ENCODE results near the gene HERPUD1. TPM values are rescaled to one million over a fixed set of nuclear protein-coding genes. Genes with fewer than 3 reads are reported as not detected.

HERPUD1 gene
- total and polyA plus RNA-seq, 2 of the 13 experiments (the other 11 are each of a cell fraction or from before 2014, with no cell fraction given) = 96.2 to 323 TPM

DNA sequence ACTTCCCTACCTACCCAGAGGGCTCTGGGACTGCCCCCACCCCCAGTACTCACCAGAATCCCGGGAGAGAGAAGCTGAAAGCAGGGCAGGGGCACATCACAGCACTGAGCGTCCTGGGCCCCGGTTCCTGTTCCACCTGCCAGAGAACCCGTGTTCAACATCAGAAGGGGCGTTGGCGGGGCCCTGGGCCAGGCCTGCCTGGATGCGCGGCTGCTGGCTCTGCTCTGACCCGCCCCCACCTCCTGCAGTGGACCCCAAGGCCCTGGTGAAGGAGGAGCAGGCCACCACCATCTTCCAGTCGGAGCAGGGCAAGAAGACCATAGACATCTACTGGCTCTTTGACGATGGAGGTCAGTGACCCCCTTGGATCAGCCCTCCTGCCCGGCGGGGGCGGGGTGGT lies 39.2 kb upstream of the HERPUD1 start:
- H3K4me1 ChIP-seq (ENCODE audit: insufficient read depth, low read length) = peaks cover 6% of the 10 kb centered on the region; the same call in 1 of the 2 replicates
- no peaks in the 10 kb centered on the region for H3K9me3 ChIP-seq (ENCODE audit: low read length)
- H3K4me3 ChIP-seq (replicated peaks in 1 of 3; ENCODE audit: insufficient read depth in 1 of 3, low read depth in 2 of 3, low read length in 3 of 3) = no peak overlapping the region
- no peak overlapping the region for H3K9ac ChIP-seq (ENCODE audit: insufficient read depth, low read depth, low read length)
- H3K27ac ChIP-seq (ENCODE audit: extremely low read length, insufficient read depth, low read length) = no peak overlapping the region
- no peak for TF ChIP-seq ZNF44 (CRISPR knock-in tag; IDR thresholded peaks at IDR 0.05)
- TF ChIP-seq ZNF615 (CRISPR knock-in tag; IDR thresholded peaks at IDR 0.05; ENCODE audit: borderline replicate concordance) = no peak
- TF ChIP-seq HOXA3 (CRISPR knock-in tag; IDR thresholded peaks at IDR 0.05) = no peak
- TF ChIP-seq TEAD3 (CRISPR knock-in tag; optimal IDR thresholded peaks at IDR 0.05; ENCODE audit: borderline replicate concordance) = no peak
- no peak for TF ChIP-seq ATF1 (CRISPR knock-in tag; IDR thresholded peaks at IDR 0.05)
- TF ChIP-seq, protein P1, sequence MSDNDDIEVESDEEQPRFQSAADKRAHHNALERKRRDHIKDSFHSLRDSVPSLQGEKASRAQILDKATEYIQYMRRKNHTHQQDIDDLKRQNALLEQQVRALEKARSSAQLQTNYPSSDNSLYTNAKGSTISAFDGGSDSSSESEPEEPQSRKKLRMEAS (IDR thresholded peaks at IDR 0.05) = no peak
- TF ChIP-seq HNF4A (CRISPR knock-in tag; IDR thresholded peaks at IDR 0.05) = no peak
- no peak for TF ChIP-seq PCBP2 (optimal IDR thresholded peaks at IDR 0.05; ENCODE audit: low read depth, low read length, poor library complexity, severe bottlenecking)
- TF ChIP-seq, protein P2, sequence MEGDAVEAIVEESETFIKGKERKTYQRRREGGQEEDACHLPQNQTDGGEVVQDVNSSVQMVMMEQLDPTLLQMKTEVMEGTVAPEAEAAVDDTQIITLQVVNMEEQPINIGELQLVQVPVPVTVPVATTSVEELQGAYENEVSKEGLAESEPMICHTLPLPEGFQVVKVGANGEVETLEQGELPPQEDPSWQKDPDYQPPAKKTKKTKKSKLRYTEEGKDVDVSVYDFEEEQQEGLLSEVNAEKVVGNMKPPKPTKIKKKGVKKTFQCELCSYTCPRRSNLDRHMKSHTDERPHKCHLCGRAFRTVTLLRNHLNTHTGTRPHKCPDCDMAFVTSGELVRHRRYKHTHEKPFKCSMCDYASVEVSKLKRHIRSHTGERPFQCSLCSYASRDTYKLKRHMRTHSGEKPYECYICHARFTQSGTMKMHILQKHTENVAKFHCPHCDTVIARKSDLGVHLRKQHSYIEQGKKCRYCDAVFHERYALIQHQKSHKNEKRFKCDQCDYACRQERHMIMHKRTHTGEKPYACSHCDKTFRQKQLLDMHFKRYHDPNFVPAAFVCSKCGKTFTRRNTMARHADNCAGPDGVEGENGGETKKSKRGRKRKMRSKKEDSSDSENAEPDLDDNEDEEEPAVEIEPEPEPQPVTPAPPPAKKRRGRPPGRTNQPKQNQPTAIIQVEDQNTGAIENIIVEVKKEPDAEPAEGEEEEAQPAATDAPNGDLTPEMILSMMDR (CRISPR knock-in tag; IDR thresholded peaks at IDR 0.05) = no peak
- TF ChIP-seq, protein P3, sequence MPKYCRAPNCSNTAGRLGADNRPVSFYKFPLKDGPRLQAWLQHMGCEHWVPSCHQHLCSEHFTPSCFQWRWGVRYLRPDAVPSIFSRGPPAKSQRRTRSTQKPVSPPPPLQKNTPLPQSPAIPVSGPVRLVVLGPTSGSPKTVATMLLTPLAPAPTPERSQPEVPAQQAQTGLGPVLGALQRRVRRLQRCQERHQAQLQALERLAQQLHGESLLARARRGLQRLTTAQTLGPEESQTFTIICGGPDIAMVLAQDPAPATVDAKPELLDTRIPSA (CRISPR knock-in tag; IDR thresholded peaks at IDR 0.05; ENCODE audit: borderline replicate concordance) = no peak
- TF ChIP-seq, protein P4, sequence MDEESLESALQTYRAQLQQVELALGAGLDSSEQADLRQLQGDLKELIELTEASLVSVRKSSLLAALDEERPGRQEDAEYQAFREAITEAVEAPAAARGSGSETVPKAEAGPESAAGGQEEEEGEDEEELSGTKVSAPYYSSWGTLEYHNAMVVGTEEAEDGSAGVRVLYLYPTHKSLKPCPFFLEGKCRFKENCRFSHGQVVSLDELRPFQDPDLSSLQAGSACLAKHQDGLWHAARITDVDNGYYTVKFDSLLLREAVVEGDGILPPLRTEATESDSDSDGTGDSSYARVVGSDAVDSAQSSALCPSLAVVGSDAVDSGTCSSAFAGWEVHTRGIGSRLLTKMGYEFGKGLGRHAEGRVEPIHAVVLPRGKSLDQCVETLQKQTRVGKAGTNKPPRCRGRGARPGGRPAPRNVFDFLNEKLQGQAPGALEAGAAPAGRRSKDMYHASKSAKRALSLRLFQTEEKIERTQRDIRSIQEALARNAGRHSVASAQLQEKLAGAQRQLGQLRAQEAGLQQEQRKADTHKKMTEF (CRISPR knock-in tag; IDR thresholded peaks at IDR 0.05) = no peak
- TF ChIP-seq CC2D1A (CRISPR knock-in tag; IDR thresholded peaks at IDR 0.05) = no peak
- no peak for TF ChIP-seq ZNF558 (CRISPR knock-in tag; IDR thresholded peaks at IDR 0.05; ENCODE audit: borderline replicate concordance)
- TF ChIP-seq, protein P5, sequence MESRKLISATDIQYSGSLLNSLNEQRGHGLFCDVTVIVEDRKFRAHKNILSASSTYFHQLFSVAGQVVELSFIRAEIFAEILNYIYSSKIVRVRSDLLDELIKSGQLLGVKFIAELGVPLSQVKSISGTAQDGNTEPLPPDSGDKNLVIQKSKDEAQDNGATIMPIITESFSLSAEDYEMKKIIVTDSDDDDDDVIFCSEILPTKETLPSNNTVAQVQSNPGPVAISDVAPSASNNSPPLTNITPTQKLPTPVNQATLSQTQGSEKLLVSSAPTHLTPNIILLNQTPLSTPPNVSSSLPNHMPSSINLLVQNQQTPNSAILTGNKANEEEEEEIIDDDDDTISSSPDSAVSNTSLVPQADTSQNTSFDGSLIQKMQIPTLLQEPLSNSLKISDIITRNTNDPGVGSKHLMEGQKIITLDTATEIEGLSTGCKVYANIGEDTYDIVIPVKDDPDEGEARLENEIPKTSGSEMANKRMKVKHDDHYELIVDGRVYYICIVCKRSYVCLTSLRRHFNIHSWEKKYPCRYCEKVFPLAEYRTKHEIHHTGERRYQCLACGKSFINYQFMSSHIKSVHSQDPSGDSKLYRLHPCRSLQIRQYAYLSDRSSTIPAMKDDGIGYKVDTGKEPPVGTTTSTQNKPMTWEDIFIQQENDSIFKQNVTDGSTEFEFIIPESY (CRISPR knock-in tag; IDR thresholded peaks at IDR 0.05) = no peak
- no peak for TF ChIP-seq ISX (CRISPR knock-in tag; conservative IDR thresholded peaks at IDR 0.05)
- no peak for TF ChIP-seq YEATS2 (CRISPR knock-in tag; IDR thresholded peaks at IDR 0.05; ENCODE audit: borderline replicate concordance)
- no peak for TF ChIP-seq MLLT10 (CRISPR knock-in tag; IDR thresholded peaks at IDR 0.05)
- no peak for TF ChIP-seq PAF1 (CRISPR knock-in tag; IDR thresholded peaks at IDR 0.05)
- POLR2A ChIA-PET = interaction anchor here (1.7 kb wide), 1 partner anchor 39 kb away, joined by 5 read pairs; no protein-coding TSS in a partner anchor
- peak; percentile 13; the same call in 2 of the 3 replicates for ATAC-seq
- no TSS peak for BruUV-seq (replicated peaks)
- peaks cover 5 to 9% of the 10 kb centered on the region in 2 experiments; a peak in 4 of 5 replicates for H3K27me3 ChIP-seq (ENCODE audit: control insufficient read depth in 1 of 2, insufficient read depth in 2 of 2, low read length in 2 of 2)
- intact Hi-C loops (cut with micrococcal nuclease; ENCODE audit: unreplicated experiment) = no loop called here
- FAIRE-seq = no peak
- in situ Hi-C loops (cut with HindIII; ENCODE audit: extremely low pct_ligation_motif_present, low pct_unique_long_range_greater_than_20kb) = no loop called here
- no peak overlapping the region for H2AFZ ChIP-seq (ENCODE audit: low read length)
- no peak overlapping the region for H3K4me2 ChIP-seq (ENCODE audit: low read depth, low read length)
- 67% methylated on average over 13 of the region's 14 CpGs for WGBS (ENCODE audit: low lambda C conversion rate)
- no peaks in the 10 kb centered on the region for H4K20me1 ChIP-seq (ENCODE audit: insufficient read depth, low read length)
- CTCF ChIA-PET (ENCODE audit: low intra/inter-chr PET ratio, low total read pairs) = no interaction called here
- H3K36me3 ChIP-seq (replicated peaks in 1 of 2; ENCODE audit: control insufficient read depth in 1 of 2, insufficient read depth in 2 of 2, low read length in 2 of 2) = no peaks in the 10 kb centered on the region
- no peak for DNase-seq (ENCODE audit: low spot score)
- no peaks in the 10 kb centered on the region for H3K79me2 ChIP-seq (ENCODE audit: insufficient read depth, low read length)
